Loucy (cell line): Measurements from ENCODE around the gene ZFHX3.

Source experiments
- EZH2phosphoT487 ChIP-seq: fragments of 200-600 bp; IDR thresholded peaks from 2 replicates; pipeline ENCODE4 v1.6.1; 2018; ENCODE audit warnings: antibody characterized with exemption, mild to moderate bottlenecking, moderate library complexity, borderline replicate concordance
- TF ChIP-seq, protein P1 (sequence below): fragments of 200-600 bp; sonication (generic); conservative IDR thresholded peaks from 2 replicates; pipeline ENCODE4 v1.5.1; 2014; ENCODE audit warnings: mild to moderate bottlenecking, antibody characterized with exemption, low read length

DNA sequence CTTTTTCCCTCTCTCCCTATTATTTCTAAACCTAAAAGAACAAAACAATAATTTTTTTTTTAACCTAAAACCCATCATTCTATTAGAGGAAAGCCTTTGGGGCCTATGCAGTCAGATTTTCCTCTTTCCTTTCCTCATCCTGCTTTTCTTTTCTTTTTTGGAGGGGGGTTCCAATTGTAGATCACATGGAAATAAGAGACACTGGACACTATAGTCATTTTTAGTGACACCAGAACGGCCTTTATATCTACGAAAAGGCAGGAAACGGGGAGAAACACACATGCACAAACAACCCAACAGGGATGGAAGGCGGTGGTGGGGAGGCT, 5.1 kb upstream of the ZFHX3 start:
- TF ChIP-seq, protein P1, sequence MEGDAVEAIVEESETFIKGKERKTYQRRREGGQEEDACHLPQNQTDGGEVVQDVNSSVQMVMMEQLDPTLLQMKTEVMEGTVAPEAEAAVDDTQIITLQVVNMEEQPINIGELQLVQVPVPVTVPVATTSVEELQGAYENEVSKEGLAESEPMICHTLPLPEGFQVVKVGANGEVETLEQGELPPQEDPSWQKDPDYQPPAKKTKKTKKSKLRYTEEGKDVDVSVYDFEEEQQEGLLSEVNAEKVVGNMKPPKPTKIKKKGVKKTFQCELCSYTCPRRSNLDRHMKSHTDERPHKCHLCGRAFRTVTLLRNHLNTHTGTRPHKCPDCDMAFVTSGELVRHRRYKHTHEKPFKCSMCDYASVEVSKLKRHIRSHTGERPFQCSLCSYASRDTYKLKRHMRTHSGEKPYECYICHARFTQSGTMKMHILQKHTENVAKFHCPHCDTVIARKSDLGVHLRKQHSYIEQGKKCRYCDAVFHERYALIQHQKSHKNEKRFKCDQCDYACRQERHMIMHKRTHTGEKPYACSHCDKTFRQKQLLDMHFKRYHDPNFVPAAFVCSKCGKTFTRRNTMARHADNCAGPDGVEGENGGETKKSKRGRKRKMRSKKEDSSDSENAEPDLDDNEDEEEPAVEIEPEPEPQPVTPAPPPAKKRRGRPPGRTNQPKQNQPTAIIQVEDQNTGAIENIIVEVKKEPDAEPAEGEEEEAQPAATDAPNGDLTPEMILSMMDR, result no peak
- no peak for TF ChIP-seq EZH2phosphoT487
